ENCODE data around the gene SNX25. TPM values are rescaled to one million over a fixed set of nuclear protein-coding genes. Genes with fewer than 3 reads are reported as not detected.
A peak's percentile ranks its signal among the peaks of the same experiment; 100 is the strongest.

The SNX25 gene
- total and polyA plus RNA-seq, 2 of the 13 experiments (the other 11 are each of a cell fraction or from before 2014, with no cell fraction given) = 23.4 to 23.5 TPM

- BruUV-seq (replicated peaks) = no TSS peak
- Histone ChIP-seq H3K4me1 (ENCODE audit: insufficient read depth, low read length) (no peaks in the 10 kb centered on the region; the same call in 1 of the 2 replicates), H3K27ac (ENCODE audit: extremely low read length, insufficient read depth, low read length) (no peak overlapping the region), H3K9me3 (ENCODE audit: low read length) (no peaks in the 10 kb centered on the region), H3K79me2 (ENCODE audit: insufficient read depth, low read length) (peaks cover 66% of the 10 kb centered on the region), H2AFZ (ENCODE audit: low read length) (no peak overlapping the region), H4K20me1 (ENCODE audit: insufficient read depth, low read length) (peaks cover 25% of the 10 kb centered on the region), H3K9ac (ENCODE audit: insufficient read depth, low read depth, low read length) (no peak overlapping the region), H3K4me2 (ENCODE audit: low read depth, low read length) (no peak overlapping the region), H3K36me3 (replicated peaks in 1 of 2; ENCODE audit: control insufficient read depth in 1 of 2, insufficient read depth in 2 of 2, low read length in 2 of 2) (peaks cover 6 to 26% of the 10 kb centered on the region in 2 experiments), H3K27me3 (ENCODE audit: control insufficient read depth in 1 of 2, insufficient read depth in 2 of 2, low read length in 2 of 2) (no peaks in the 10 kb centered on the region; a peak in 1 of 5 replicates), H3K4me3 (replicated peaks in 1 of 3; ENCODE audit: insufficient read depth in 1 of 3, low read depth in 2 of 3, low read length in 3 of 3) (no peak overlapping the region)
- in situ Hi-C loops (cut with HindIII; ENCODE audit: extremely low pct_ligation_motif_present, low pct_unique_long_range_greater_than_20kb) (no loop called here), intact Hi-C loops (cut with micrococcal nuclease; ENCODE audit: unreplicated experiment) (no loop called here)
- POLR2A ChIA-PET = interaction anchor here (1.0 to 1.5 kb wide), 2 partner anchors 13 to 18 kb away, joined by 3 to 8 read pairs; no protein-coding TSS in a partner anchor
- FAIRE-seq = peak; percentile 46
- peak; percentile 78 for ATAC-seq
- CTCF ChIA-PET (ENCODE audit: low intra/inter-chr PET ratio, low total read pairs) = interaction anchor here (1.2 kb wide), 1 partner anchor 121 kb away, joined by 3 read pairs; no protein-coding TSS in a partner anchor
- 61% methylated on average over 6 of the region's 6 CpGs for WGBS (ENCODE audit: low lambda C conversion rate)
- peak; percentile 79 for DNase-seq (ENCODE audit: low spot score)
- TF ChIP-seq FLYWCH1 (CRISPR knock-in tag; IDR thresholded peaks at IDR 0.05) = no peak
- no peak for TF ChIP-seq ZNF75D (CRISPR knock-in tag; IDR thresholded peaks at IDR 0.05; ENCODE audit: borderline replicate concordance)
- TF ChIP-seq SPEN (CRISPR knock-in tag; IDR thresholded peaks at IDR 0.05; ENCODE audit: low read depth) = no peak
- TF ChIP-seq NFE2 (CRISPR knock-in tag; IDR thresholded peaks at IDR 0.05) = no peak
- TF ChIP-seq ATF7 (IDR thresholded peaks at IDR 0.05) = no peak
- TF ChIP-seq ATF7 (CRISPR knock-in tag; IDR thresholded peaks at IDR 0.05) = no peak
- TF ChIP-seq ZNF747 (CRISPR knock-in tag; IDR thresholded peaks at IDR 0.05; ENCODE audit: borderline replicate concordance) = no peak
- TF ChIP-seq NCOR1 (IDR thresholded peaks at IDR 0.05; ENCODE audit: borderline replicate concordance, low read length) = no peak
- TF ChIP-seq ZGPAT (CRISPR knock-in tag; IDR thresholded peaks at IDR 0.05) = 0 out of 2 replicates have a peak, but pooled peaks have one; percentile 27
- no peak for TF ChIP-seq CERS6 (CRISPR knock-in tag; IDR thresholded peaks at IDR 0.05)
- TF ChIP-seq STAG1 (CRISPR knock-in tag; IDR thresholded peaks at IDR 0.05) = peak; percentile 38
- TF ChIP-seq ZSCAN25 (CRISPR knock-in tag; IDR thresholded peaks at IDR 0.05) = no peak
- no peak for TF ChIP-seq FIP1L1 (IDR thresholded peaks at IDR 0.05; ENCODE audit: borderline replicate concordance, insufficient read depth, low read depth, low read length)
- TF ChIP-seq SNAI1 (CRISPR knock-in tag; IDR thresholded peaks at IDR 0.05; ENCODE audit: borderline replicate concordance) = no peak
- TF ChIP-seq KLF16 (CRISPR knock-in tag; IDR thresholded peaks at IDR 0.05) = peak in 1 of 2 experiments; percentile 52; a peak in 1 of 4 replicates
- no peak for TF ChIP-seq ZNF142 (CRISPR knock-in tag; IDR thresholded peaks at IDR 0.05)
- no peak for TF ChIP-seq SALL2 (CRISPR knock-in tag; IDR thresholded peaks at IDR 0.05)
Observed at GRCh38 chr4:185183622-185184281, 25.6 kb upstream of the SNX25 start.
